GDM1 (cell line): ENCODE results near the gene OR2T5.
"Not testable (repeated sequence)": the region's sequence is repeated elsewhere in the genome, so short reads cannot be mapped to it uniquely, and the experiment has no call there.

Experiments
- DNase-seq: peaks from one replicate; lab custom pipeline; 2025; lab: John Stamatoyannopoulos, UW

Gene OR2T5

DNA sequence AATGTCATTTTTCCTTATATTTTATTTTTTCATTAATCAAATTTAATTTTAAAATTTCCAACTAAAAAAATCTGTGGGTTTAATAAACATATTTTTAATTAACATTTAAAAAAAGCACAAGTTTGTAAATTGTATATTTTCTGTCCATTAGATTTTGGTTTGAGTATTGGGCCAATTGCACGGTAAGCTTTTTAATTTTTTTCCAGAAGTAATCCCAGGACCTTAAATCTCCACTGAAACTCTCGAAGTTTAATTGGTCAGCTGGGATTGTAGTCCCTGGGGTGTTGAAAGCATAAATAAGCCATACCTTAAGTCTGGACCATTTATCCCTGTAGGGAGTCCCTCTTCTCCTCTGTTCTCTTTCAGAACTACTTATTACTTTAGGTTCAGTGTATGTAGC is 19.4 kb downstream of the OR2T5 start, which contains the start of gene OR2G6:
TSS of gene OR2G6 (plus strand) at position 301 of the 400 bp plus-strand sequence. CDS start 13,574 bp downstream, outside the sequence.
- not testable (repeated sequence) for DNase-seq

DNA sequence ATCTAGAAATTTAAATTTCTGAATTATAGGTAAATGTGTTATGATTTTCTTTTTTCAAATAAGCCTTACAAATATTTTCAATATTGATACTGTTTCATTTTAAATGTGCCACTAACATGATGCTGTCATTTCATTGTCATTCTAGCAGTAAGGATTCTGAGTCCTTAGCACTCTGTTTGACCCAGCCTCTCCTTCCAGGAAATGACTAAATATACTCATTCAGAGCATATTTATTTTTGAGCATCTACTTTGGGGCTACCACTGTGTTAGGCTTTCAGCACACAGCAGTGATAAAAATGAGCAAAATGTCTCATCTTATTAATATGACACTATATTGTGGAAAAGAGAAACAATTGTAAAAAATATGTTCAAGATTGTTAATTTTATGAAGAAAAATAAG is 21.8 kb downstream of the OR2T5 start:
- DNase-seq: not testable (repeated sequence)

GRCh38 chr1:248521856-248522255 is 33.5 kb downstream of the OR2T5 start:
- DNase-seq: no peak

GRCh38 chr1:248537449-248537848 is 49.1 kb downstream of the OR2T5 start:
- not testable (repeated sequence) for DNase-seq
